Activated gamma-delta T cell (primary cell): ENCODE data around the gene CAMK1D.
"Not testable (repeated sequence)": the region's sequence is repeated elsewhere in the genome, so short reads cannot be mapped to it uniquely, and the experiment has no call there.

Experiments
- DNase-seq: peaks from one replicate; lab custom pipeline; 2025; lab: John Stamatoyannopoulos, UW
- total RNA-seq, 2 donors: gene quantifications; one replicate each; lab custom pipeline; 2026; lab: John Stamatoyannopoulos, UW

The CAMK1D gene
- total RNA-seq = 31.2 to 33.9 reads per million in 2 donors

DNA sequence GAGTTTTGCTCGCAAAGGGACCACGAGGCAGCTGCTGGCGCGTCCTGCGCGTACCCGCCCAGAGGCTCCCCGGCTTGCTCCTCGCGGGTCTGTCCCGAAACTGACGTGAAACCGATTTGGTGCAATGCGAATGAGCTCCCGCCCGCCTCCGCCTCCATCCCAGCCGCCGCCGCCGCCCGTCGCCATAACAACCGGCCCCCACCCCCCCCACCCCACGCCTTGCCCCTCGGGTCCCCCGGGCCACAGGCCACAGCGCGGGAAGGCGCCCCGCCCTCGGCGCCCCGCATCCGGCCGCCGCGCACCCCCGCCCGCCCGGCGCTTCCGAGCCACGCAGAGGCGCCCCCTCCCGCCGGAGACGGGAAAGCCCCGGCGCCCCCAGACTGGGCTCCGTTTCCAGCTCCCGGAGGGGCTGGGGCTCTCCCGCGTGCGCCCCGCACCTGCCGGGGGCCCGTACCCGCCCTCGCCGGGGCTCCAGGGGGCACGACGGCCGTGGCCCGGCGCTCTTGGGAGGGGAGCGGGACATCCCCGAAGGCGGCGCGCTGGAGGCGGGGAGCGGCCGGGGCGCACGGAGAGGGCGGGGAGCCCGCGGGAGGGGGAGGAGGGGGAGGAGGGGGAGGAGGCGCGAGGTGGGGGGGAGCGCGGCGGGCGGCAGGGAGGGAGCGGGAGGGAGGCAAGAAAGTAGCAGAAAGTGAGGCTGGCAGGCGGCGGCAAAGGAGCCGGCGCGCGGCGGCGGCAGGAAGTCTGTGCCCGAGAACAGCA, at the start of gene CAMK1D:
CAMK1D (plus strand) TSS at position 678 of the 759 bp plus-strand sequence.
- DNase-seq = peak; percentile 95

DNA sequence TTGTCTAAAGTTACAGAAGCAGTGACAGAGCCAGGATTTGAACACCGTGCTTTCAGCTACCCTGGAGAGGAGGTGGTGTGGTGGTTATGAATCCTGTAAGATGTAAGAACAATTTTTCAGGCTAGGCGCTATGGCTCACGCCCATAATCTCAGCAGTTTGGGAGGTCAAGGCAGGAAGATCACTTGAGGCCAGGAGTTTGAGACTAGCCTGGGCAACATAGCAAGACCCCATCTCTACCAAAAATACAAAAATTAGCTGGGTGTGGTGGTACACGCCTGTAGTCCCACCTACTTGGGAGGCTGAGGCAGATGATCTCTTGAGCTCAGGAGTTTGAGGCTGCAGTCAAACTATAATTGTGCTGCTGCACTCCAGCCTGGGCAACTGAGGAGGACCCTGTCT, 48.3 kb upstream of the CAMK1D start:
- not testable (repeated sequence) for DNase-seq

DNA sequence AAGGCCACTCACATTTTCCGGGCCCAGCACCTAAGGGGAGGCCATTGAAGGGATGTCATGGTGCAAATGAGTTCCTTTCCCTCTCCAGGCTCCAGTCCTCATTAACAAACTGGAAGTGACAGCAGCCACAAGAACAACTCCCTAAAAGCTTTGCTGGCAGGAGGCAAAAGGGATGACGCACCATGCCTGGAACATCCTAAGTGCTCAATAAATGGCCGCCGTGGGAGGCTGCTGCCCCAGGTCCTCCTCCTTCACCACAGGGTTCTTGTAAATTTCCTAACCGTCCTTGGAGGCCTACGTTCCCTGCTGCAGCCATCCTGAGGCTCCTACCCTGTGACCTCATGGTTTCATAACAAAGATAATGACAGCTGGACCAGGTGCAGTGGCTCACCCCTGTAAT, 41.3 kb upstream of the CAMK1D start:
- DNase-seq = no peak

- no peak for DNase-seq
Observed at GRCh38 chr10:12308736-12309375, 40.5 kb upstream of the CAMK1D start.

- DNase-seq = not testable (repeated sequence)
Observed at GRCh38 chr10:12309783-12310182, 39.6 kb upstream of the CAMK1D start.

GRCh38 chr10:12314836-12315235, 34.5 kb upstream of the CAMK1D start:
- no peak for DNase-seq

DNA sequence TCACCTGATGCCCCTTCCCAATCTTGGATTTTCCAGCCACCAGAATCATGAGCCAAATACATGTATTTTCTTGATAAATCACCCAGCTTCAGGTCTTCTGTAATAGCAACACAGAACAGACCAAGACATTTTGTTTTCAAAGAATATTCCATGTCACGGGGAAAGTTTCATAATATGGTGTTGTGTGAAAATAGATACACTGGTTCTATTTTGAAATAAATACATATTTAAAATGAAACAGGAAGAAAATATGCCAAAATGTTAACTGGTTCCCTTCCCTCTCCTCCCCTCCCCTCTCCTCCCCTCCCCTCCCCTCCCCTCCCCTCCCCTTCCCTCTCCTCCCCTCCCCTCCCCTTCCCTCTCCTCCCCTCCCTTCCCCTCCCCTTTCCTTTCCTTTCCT, 30.3 kb upstream of the CAMK1D start:
- no peak for DNase-seq

DNA sequence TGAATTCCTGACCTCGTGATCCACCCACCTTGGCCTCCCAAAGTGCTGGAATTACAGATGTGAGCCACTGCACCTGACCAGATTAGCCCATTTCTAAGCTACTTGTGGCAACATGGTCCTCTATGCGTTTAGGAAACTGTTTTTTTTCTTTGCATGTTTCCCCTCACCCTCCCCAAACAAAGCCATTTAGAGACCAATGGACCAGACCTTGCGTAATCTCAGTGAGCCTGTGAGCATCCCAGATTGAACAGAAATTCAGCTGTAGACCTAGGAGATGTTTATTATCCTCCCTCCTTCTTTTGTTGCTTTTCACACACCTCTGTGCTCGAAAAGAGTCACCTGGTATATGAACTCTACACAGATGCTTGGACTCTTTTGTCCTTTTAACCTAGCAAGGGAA, 28.5 kb upstream of the CAMK1D start:
- no peak for DNase-seq

GRCh38 chr10:12321641-12322040, 27.7 kb upstream of the CAMK1D start:
- DNase-seq = no peak

DNA sequence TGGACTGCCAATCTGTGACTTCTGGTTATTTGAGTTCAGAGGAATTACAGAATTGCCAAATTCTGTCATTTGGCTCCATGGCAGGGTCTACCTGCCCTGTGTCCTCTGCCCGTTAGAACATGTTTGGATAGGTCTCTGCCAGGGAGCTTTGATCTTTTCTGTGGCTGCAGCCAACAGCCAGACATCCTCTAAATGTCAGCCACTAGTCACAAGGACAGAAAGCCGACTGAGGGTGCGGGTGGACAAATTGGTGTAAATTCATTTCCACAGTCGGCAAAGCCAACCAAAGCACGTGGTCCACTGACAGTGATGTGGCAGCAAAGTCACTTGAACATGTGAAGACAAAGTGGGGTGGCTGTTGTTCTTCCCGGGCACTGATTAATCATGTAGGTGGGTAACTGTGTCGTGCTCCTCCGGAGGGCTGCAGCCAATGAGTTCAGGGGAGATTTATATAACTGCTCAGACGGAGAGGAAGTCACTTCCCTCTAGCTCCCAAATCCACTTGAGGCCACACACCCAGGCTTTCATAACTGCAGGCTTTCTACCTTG, 26.7 kb upstream of the CAMK1D start:
- DNase-seq = no peak

DNA sequence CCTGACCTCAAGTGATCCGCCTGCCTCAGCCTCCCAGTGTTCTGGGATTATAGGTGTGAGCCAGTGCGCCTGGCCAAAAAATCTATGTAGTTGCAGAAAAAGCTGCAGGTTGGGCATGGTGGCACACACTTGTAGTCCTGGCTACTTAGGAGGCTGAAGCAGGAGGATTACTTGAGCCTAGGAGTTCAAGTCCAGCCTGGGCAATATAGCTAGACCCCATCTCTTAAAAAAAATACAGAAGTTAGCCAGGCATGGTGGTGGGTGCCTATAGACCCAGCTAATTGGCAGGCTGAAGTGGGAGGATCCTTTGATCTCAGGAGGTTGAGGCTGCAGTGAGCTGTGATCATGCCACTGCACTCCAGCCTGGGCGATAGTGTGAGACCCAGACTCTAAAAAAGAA, 24.8 kb upstream of the CAMK1D start:
- no peak for DNase-seq

- DNase-seq = no peak
Observed at GRCh38 chr10:12327074-12327473, 22.3 kb upstream of the CAMK1D start.

- no peak for DNase-seq
Observed at GRCh38 chr10:12327476-12327875, 21.9 kb upstream of the CAMK1D start.

GRCh38 chr10:12328312-12328711, 21.0 kb upstream of the CAMK1D start:
- not testable (repeated sequence) for DNase-seq

DNA sequence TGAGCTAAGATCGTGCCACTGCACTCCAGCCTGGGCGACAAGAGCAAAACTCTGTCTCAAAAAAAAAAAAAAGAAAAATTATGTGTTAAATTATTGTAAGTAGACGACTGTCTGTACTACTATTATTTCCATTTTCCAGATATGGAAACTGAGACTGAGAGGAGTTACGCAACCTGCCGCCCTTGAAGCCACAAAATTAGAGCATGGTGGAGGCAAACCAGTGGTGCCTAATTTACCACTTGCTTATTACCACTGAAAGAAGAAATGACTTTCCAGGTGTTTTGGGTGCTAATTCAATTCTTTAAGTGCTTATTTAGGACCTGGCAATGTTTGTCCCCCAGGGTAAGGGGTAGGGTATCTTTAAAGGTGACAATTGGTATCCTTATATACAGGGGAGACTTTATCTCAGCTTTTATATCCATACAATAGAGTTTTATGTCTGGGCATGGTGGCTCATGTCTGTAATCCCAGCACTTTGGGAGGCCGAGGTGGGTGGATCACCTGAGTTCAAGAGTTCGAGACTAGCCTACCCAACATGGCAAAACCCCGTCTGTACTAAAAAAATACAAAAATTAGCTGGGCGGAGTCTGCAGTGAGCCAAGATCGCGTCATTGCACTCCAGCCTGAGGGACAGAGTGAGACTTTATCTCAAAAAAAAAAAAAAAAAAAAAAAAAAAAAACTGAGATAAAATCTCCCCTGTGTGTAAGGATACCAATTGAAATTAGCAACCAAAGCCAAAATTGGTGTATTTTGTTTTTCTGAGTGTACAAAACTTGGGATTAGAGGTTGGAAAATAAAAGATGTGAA, 16.6 kb upstream of the CAMK1D start:
- no peak for DNase-seq

DNA sequence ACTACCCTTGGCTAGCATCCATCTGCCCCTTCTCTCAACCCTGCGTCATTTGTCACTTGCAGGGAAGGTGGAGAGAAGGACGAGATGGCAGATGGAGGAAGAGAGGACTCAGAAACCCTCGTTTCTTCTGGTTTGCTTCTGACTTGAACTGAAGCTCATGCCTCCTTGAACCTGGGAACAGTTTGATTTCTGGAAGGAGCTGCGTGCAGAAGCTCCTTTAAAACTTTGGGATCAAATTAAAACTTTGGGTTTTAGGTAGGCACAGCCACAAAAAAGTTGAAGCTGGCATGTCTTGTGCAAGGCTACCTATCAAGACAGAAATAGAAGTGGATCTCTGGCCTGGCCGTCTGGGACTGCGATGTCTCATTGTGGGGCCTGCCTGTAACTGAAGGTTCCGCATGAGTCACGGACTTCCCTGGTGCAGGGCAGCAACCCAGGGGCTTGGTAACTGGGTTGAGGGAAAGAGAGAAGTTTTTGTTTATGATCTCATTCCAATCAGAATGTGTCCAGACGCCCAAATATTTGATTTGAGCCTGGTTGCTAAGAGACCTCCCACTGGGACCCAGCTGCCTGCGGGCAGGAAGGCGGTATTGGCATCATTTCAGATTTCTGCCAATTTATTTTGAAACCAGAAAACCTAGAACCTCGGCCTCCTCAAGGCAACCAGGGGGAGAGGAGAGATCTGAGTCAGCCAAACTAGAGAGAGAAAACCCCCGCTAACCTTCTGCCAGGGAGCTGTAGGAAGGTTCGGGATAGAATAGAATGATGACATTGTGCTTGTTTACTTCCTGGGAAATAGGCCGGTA, 15.8 kb upstream of the CAMK1D start:
- DNase-seq = no peak

GRCh38 chr10:12334186-12334530, 15.2 kb upstream of the CAMK1D start:
- no peak for DNase-seq

DNA sequence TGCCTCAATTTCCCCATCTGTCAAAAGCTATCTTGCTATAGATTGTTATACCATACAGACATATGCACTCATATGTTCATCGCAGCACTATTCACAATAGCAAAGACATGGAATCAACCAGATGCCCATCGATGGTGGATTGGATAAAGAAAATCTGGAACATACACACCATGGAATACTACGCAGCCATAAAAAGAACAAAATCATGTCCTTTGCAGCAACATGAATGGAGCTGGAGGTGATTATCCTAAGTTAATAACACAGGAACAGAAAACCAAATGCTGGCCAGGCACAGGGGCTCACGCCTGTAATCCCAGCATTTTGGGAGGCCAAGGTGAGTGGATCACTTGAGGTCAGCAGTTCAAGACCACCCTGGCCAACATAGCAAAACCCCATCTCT, 14.2 kb upstream of the CAMK1D start:
- not testable (repeated sequence) for DNase-seq

DNA sequence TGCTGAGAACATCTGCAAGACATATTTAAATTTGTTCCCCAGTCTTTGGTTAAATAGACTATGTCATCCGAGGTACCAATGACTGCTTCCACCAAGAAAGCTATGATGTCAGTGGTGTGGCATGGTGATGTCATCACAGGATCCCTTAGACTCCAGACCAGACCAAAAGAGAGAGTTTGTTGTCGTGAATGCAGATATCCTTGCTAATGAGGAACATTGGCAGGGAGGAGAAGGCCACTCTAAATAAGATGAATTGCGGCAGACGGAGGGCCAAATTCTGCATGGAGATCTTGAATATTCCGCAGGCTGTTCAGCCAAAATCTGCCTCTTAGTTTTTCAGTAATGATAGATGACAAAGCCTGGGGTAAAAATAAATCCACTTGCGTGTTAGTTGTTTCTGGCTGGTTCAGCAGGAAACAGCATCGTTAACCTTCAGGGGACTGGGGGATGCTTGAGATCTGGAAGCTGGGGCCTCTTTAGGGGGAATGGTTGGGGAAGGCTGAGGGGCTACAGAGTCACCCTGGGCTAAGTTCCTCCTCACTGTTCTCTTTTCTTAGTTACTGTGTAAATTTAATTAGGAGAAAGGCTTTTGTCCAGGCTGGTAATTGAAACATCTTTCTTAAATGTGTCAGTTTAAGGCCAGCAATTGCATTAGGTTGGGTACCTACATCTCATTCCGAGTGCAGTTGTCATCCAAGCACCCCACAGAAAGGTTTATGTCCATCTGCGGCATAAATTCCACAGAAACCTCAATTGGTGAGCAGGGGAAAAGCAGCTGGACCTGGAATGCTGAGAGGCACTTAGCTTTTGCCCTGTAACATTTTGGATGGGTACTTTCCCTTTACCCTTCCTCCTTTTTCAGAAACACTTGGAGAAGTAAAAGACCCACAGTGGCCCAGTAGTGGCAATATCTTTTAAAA, 11.6 kb upstream of the CAMK1D start:
- no peak for DNase-seq

DNA sequence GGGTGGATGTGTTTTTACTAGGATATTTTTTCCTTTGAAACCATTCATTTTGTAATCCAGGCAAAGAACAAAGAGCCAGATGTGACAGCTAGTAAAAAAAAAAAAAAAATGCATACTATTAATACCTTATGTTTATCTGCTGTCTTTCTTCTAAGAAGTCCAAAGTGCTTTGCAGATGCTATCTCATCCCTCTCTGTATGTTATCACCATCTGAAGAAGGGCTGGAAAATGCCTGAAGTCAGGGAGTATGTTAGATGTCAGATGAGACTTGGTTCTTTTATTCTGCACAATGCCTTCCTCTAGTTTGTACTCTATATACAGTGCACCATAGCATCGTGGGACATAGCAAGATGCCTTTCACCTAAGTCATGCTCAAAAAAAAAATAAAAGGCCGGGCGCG, 10.4 kb upstream of the CAMK1D start:
- no peak for DNase-seq

DNA sequence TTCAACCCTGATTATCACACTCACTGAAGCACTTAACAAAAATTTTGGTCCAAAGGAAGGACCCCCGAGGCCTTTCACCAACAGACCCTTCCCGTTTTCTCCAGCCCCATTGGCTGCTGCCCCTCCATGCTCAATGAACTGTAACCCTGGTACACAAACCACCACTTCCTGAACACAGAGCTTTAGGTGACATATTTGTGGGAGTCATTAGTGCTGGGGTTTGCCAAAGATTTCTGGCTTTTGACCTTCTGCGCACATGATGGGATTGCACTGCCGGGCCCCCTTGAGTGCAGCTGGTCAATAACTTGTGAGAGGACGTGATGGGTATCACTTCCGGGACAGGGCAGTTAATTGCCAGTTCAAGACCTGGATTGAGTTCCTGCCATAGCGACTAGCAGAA, 9.0 kb upstream of the CAMK1D start:
- no peak for DNase-seq
